Measurements from ENCODE around the gene POMT1. TPM values are rescaled to one million over a fixed set of nuclear protein-coding genes. Genes with fewer than 3 reads are reported as not detected.

POMT1 gene
- total RNA-seq, 4 donors from 2014 or later, result 14.3 to 43.1 (median 32.2) TPM

- Histone ChIP-seq H3K4me1 (peaks cover 0 to 3% of the 10 kb centered on the region in 2 donors), H3K36me3 (peaks cover 0 to 86% of the 10 kb centered on the region in 2 donors)
Observed at GRCh38 chr9:131459056-131459455, 43.7 kb upstream of the POMT1 start.

GRCh38 chr9:131461166-131461565 is 41.6 kb upstream of the POMT1 start:
- intact Hi-C loops (cut with DNase I; ENCODE audit: low total_unique reads), result no loop called here
- no peak for DNase-seq
- Histone ChIP-seq H3K4me3 (no peak overlapping the region), H3K36me3 (peaks cover 0 to 87% of the 10 kb centered on the region in 2 donors), H3K27ac (no peak overlapping the region), H3K27me3 (no peaks in the 10 kb centered on the region), H3K4me1 (peaks cover 0 to 3% of the 10 kb centered on the region in 2 donors), H3K9me3 (no peaks in the 10 kb centered on the region)
- TF ChIP-seq POLR2A (IDR thresholded peaks at IDR 0.05), result no peak
- TF ChIP-seq CTCF (IDR thresholded peaks at IDR 0.05 in 4 of 5, conservative IDR thresholded peaks at IDR 0.05 in 1 of 5), result no peak
- no peak for ATAC-seq
- in situ Hi-C loops (cut with MboI; ENCODE audit: low sequenced_read_pairs in 4 of 4), result loop anchor here in 1 of 4 donors (25.0 kb wide), 1 partner anchor 99 kb away; no protein-coding TSS in a partner anchor

More at GRCh38 chr9:131459056-131459455, 43.7 kb upstream of the POMT1 start:
- in situ Hi-C loops (cut with MboI; ENCODE audit: low sequenced_read_pairs in 4 of 4), result loop anchor here in 1 of 4 donors (25.0 kb wide), 1 partner anchor 97 kb away; no protein-coding TSS in a partner anchor
- no peak for DNase-seq
- H3K9me3 ChIP-seq, result no peaks in the 10 kb centered on the region
- H3K27me3 ChIP-seq, result no peaks in the 10 kb centered on the region
- H3K27ac ChIP-seq, result no peak overlapping the region
- TF ChIP-seq CTCF (IDR thresholded peaks at IDR 0.05 in 4 of 5, conservative IDR thresholded peaks at IDR 0.05 in 1 of 5), result no peak
- intact Hi-C loops (cut with DNase I; ENCODE audit: low total_unique reads), result no loop called here
- H3K4me3 ChIP-seq, result no peak overlapping the region
- no peak for ATAC-seq

GRCh38 chr9:131464354-131465000 is 38.2 kb upstream of the POMT1 start:
- H3K27me3 ChIP-seq, result no peaks in the 10 kb centered on the region
- TF ChIP-seq CTCF (IDR thresholded peaks at IDR 0.05 in 4 of 5, conservative IDR thresholded peaks at IDR 0.05 in 1 of 5), result no peak
- intact Hi-C loops (cut with DNase I; ENCODE audit: low total_unique reads), result no loop called here
- DNase-seq, result no peak
- no peak for ATAC-seq
- H3K27ac ChIP-seq, result no peak overlapping the region
- no peak overlapping the region for H3K4me3 ChIP-seq
- peaks cover 0 to 3% of the 10 kb centered on the region in 2 donors for H3K4me1 ChIP-seq
- in situ Hi-C loops (cut with MboI; ENCODE audit: low sequenced_read_pairs in 4 of 4), result loop anchor here in 1 of 4 donors (25.0 kb wide), 1 partner anchor 102 kb away; no protein-coding TSS in a partner anchor
- peaks cover 0 to 84% of the 10 kb centered on the region in 2 donors for H3K36me3 ChIP-seq
- H3K9me3 ChIP-seq, result no peaks in the 10 kb centered on the region

DNA sequence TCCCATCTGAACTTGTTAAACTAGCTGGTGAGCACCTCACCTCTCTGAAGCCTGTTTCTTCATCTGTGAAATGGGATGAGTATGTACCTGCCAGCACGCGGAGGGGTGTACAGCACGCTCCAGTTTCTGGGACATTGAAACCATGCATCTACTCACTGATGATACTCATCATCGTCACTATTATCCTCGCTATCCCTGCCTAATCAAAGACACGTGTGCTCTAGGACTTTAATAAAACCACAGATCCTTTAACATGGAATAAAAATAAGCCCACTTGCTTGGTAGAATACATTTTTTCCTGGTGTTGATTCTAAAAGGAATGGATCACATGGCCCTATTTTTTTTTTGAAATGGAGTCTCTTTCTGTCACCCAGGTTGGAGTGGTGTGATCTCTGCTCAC is 37.3 kb upstream of the POMT1 start:
- in situ Hi-C loops (cut with MboI; ENCODE audit: low sequenced_read_pairs in 4 of 4) (loop anchor here in 1 of 4 donors (25.0 kb wide), 1 partner anchor 103 kb away; no protein-coding TSS in a partner anchor), intact Hi-C loops (cut with DNase I; ENCODE audit: low total_unique reads) (no loop called here)
- Histone ChIP-seq H3K4me3 (no peak overlapping the region), H3K27me3 (no peaks in the 10 kb centered on the region), H3K36me3 (peaks cover 0 to 84% of the 10 kb centered on the region in 2 donors), H3K4me1 (peaks cover 0 to 3% of the 10 kb centered on the region in 2 donors), H3K9me3 (no peaks in the 10 kb centered on the region), H3K27ac (no peak overlapping the region)
- no peak for DNase-seq
- TF ChIP-seq POLR2A (IDR thresholded peaks at IDR 0.05) (no peak), CTCF (IDR thresholded peaks at IDR 0.05 in 4 of 5, conservative IDR thresholded peaks at IDR 0.05 in 1 of 5) (no peak)
- ATAC-seq, result no peak
